Mesendoderm (in vitro differentiated cells): ENCODE results near the gene PEX14. TPM values are rescaled to one million over a fixed set of nuclear protein-coding genes. Genes with fewer than 3 reads are reported as not detected.
"Not testable (repeated sequence)": the region's sequence is repeated elsewhere in the genome, so short reads cannot be mapped to it uniquely, and the experiment has no call there.

ENCODE experiments used
- DNase-seq: peaks from one replicate; pipeline ENCODE4 v3.0.0; 2013
- H2AK5ac ChIP-seq: 2 replicates; pipeline ENCODE4 v1.6.1; 2013; ENCODE audit warnings: low read length, inconsistent platforms
- H2BK120ac ChIP-seq: 2 replicates; pipeline ENCODE4 v1.6.1; 2013; ENCODE audit warnings: low read depth, mild to moderate bottlenecking, low read length, moderate library complexity, mixed read lengths
- H2BK15ac ChIP-seq: replicated peaks from 2 replicates; pipeline ENCODE4 v1.6.1; 2013; ENCODE audit warnings: low read depth, mild to moderate bottlenecking, moderate library complexity
- H2BK5ac ChIP-seq: 2 replicates; pipeline ENCODE4 v1.6.1; 2013; ENCODE audit warnings: low read length, inconsistent platforms
- H3K18ac ChIP-seq: 2 replicates; pipeline ENCODE4 v1.6.1; 2013; ENCODE audit warnings: mild to moderate bottlenecking, low read length, mixed read lengths
- H3K23ac ChIP-seq: one replicate; pipeline ENCODE4 v1.6.1; 2013; ENCODE audit warnings: low read length
- H3K27ac ChIP-seq: 2 replicates; pipeline ENCODE4 v1.5.1; 2013; ENCODE audit warnings: low read depth, mild to moderate bottlenecking, inconsistent platforms, low read length, moderate library complexity
- H3K27me3 ChIP-seq: 2 replicates; pipeline ENCODE4 v1.6.1; 2013; ENCODE audit warnings: low read length, control low read depth, mild to moderate bottlenecking, inconsistent platforms; ENCODE audit not compliant: insufficient read depth, poor library complexity
- H3K36me3 ChIP-seq: 2 replicates; pipeline ENCODE4 v1.6.1; 2013; ENCODE audit warnings: low read length, inconsistent platforms; ENCODE audit not compliant: control insufficient read depth, insufficient read depth
- H3K4ac ChIP-seq: one replicate; pipeline ENCODE4 v1.6.1; 2013; ENCODE audit warnings: low read depth, mild to moderate bottlenecking, low read length, moderate library complexity
- H3K4me1 ChIP-seq: 2 replicates; pipeline ENCODE4 v1.6.1; 2013; ENCODE audit warnings: low read depth, low read length, inconsistent platforms; ENCODE audit not compliant: control insufficient read depth
- H3K4me2 ChIP-seq: 2 replicates; pipeline ENCODE4 v1.6.1; 2013; ENCODE audit warnings: low read length
- H3K4me3 ChIP-seq: 2 replicates; pipeline ENCODE4 v1.5.1; 2013; ENCODE audit warnings: mild to moderate bottlenecking, low read length
- H3K56ac ChIP-seq: one replicate; pipeline ENCODE4 v1.6.1; 2013; ENCODE audit warnings: low read length
- H3K79me1 ChIP-seq: 2 replicates; pipeline ENCODE4 v1.6.1; 2013; ENCODE audit warnings: low read length, inconsistent platforms
- H3K79me2 ChIP-seq: 2 replicates; pipeline ENCODE4 v1.6.1; 2013; ENCODE audit warnings: mild to moderate bottlenecking, low read length; ENCODE audit not compliant: control insufficient read depth, insufficient read depth
- H3K9ac ChIP-seq: 2 replicates; pipeline ENCODE4 v1.6.1; 2013; ENCODE audit warnings: low read length, inconsistent platforms
- H4K5ac ChIP-seq: one replicate; pipeline ENCODE4 v1.6.1; 2013; ENCODE audit warnings: low read length
- H4K8ac ChIP-seq: one replicate; pipeline ENCODE4 v1.6.1; 2013; ENCODE audit warnings: low read depth, mild to moderate bottlenecking, control low read depth, low read length, moderate library complexity
- WGBS: extraction: QIAGEN DNeasy Blood & Tissue Kit; methylation state at CpG from one replicate; pipeline ENCODE4 v1.1.7; 2013; ENCODE audit warnings: low lambda C conversion rate, missing lambda C conversion rate; ENCODE audit not compliant: insufficient coverage; ENCODE audit errors: extremely low coverage; 5-methylcytosine and 5-hydroxymethylcytosine counted together
- polyA plus RNA-seq, 2 experiments: library from polyadenylated mRNA; stranded (reverse); fragments of 200-250 nt; gene quantifications; one replicate each; pipeline ENCODE4 v1.2.3, GENCODE V29; 2013

The PEX14 gene, protein sequence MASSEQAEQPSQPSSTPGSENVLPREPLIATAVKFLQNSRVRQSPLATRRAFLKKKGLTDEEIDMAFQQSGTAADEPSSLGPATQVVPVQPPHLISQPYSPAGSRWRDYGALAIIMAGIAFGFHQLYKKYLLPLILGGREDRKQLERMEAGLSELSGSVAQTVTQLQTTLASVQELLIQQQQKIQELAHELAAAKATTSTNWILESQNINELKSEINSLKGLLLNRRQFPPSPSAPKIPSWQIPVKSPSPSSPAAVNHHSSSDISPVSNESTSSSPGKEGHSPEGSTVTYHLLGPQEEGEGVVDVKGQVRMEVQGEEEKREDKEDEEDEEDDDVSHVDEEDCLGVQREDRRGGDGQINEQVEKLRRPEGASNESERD
- polyA plus RNA-seq (2013, experiment 1 of 2), result 17.6 TPM
- 18.4 TPM for polyA plus RNA-seq (2013, experiment 2 of 2)

DNA sequence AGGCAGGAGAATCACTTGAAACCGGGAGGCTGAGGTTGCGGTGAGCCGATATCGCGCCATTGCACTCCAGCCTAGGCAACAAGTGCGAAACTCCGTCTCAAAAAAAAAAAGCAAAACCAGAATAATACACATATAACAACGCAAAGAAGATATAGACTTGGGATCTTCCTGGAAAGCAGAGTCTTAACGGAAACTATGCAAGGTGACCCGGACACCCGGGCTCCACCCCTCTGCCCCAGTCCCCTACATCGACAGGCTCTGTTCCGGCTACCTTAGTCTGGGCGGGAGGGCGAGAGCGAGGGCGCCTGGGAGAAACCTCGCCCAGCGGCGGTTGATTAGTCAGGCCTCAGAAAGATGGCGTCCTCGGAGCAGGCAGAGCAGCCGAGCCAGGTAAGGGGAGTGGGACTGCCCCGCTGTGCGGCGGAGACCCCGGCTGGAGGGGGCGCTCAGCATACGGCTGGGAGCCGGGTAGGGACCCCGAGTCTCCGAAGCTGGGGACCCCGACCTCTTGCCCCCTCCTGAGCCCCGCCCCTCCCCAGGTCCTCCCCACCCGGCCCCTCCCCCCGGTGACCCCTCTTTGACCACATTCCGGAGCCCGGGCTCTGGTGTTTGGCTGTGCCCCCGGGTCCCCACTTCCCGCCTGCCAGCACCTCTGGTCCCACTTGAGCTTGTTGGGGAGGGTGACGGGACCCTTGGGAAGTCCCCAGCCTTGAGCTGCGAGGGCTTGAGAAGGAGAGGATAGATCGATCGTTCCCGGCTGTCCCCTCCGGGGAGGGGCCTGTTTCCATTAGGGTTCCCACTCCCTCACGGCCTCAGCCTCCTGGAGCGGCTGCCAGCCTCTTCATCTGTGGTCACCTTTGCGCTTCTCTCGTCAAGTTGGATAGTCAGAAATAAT lies at the start of gene PEX14:
PEX14 (plus strand) TSS at position 338 of the 895 bp plus-strand sequence; CDS start at position 355, 17 bp downstream.
- Histone ChIP-seq H3K4ac (peak within 1 kb of the TSS; percentile 76), H3K56ac (peak within 1 kb of the TSS; percentile 92), H2BK5ac (no peak within 1 kb of the TSS), H4K5ac (no peak within 1 kb of the TSS), H3K4me1 (peaks cover 2% of the 10 kb centered on the region), H3K4me3 (peak within 1 kb of the TSS; percentile 83), H3K27me3 (no peaks in the 10 kb centered on the region), H3K9ac (peak within 1 kb of the TSS; percentile 92), H2BK15ac (no peak within 1 kb of the TSS), H3K36me3 (no peaks in the 10 kb centered on the region), H3K18ac (peak within 1 kb of the TSS; percentile 54), H3K27ac (no peak within 1 kb of the TSS), H3K79me1 (peaks cover 11% of the 10 kb centered on the region), H3K23ac (peak within 1 kb of the TSS; percentile 33), H2BK120ac (peak within 1 kb of the TSS; percentile 31), H2AK5ac (no peak within 1 kb of the TSS), H3K79me2 (peaks cover 29% of the 10 kb centered on the region), H4K8ac (no peak within 1 kb of the TSS), H3K4me2 (peak within 1 kb of the TSS; percentile 87)
- DNase-seq, result peak; percentile 96
- no CpG with 5 or more reads among the region's 50 CpGs for WGBS

DNA sequence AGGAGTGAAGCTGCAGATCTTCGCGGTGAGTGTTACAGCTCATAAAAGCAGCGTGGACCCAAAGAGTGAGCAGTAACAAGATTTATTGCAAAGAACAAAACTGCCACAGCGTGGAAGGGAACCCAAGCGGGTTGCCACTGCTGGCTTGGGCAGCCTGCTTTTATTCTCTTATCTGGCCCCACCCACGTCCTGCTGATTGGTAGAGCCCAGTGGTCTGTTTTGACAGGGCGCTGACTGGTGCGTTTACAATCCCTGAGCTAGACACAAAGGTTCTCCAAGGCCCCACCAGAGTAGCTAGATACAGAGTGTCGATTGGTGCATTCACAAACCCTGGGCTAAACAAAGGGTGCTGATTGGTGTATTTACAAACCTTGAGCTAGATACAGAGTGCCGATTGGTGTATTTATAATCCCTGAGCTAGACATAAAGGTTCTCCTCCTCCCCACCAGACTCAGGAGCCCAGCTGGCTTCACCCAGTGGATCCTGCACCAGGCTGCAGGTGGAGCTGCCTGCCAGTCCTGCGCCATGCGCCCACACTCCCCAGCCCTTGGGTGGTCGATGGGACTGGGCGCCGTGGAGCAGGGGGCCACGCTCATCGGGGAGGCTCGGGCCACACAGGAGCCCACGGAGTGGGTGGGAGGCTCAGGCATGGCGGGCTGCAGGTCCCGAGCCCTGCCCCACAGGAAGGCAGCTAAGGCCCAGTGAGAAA lies 48.8 kb upstream of the PEX14 start:
- not testable (repeated sequence) for H3K56ac ChIP-seq, H2AK5ac ChIP-seq, H3K18ac ChIP-seq, H3K27ac ChIP-seq, H4K8ac ChIP-seq, H3K36me3 ChIP-seq, H3K4me2 ChIP-seq, H3K79me2 ChIP-seq, H2BK5ac ChIP-seq, H3K79me1 ChIP-seq, H3K27me3 ChIP-seq, H3K4me1 ChIP-seq, H3K23ac ChIP-seq, H3K4me3 ChIP-seq, DNase-seq, H3K9ac ChIP-seq, H3K4ac ChIP-seq, H4K5ac ChIP-seq, H2BK120ac ChIP-seq, H2BK15ac ChIP-seq
- WGBS, result no CpG with 5 or more reads among the region's 21 CpGs

DNA sequence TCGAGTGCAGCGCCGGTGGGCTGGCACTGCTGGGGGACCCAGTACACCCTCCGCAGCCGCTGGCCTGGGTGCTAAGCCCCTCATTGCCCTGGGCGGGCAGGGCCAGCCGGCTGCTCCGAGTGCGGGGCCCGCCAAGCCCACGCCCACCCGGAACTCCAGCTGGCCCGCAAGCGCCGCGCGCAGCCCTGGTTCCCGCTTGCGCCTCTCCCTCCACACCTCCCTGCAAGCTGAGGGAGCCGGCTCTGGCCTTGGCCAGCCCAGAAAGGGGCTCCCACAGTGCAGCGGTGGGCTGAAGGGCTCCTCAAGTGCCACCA lies 48.3 kb upstream of the PEX14 start:
- DNase-seq, H3K56ac ChIP-seq, H3K4ac ChIP-seq, H3K18ac ChIP-seq, H2BK15ac ChIP-seq, H3K9ac ChIP-seq, H3K4me1 ChIP-seq, H3K79me1 ChIP-seq, H2AK5ac ChIP-seq, H3K27me3 ChIP-seq, H3K79me2 ChIP-seq, H3K4me3 ChIP-seq, H2BK120ac ChIP-seq, H2BK5ac ChIP-seq, H3K4me2 ChIP-seq, H4K5ac ChIP-seq, H3K23ac ChIP-seq, H4K8ac ChIP-seq, H3K36me3 ChIP-seq, H3K27ac ChIP-seq: not testable (repeated sequence)
- no CpG with 5 or more reads among the region's 21 CpGs for WGBS

DNA sequence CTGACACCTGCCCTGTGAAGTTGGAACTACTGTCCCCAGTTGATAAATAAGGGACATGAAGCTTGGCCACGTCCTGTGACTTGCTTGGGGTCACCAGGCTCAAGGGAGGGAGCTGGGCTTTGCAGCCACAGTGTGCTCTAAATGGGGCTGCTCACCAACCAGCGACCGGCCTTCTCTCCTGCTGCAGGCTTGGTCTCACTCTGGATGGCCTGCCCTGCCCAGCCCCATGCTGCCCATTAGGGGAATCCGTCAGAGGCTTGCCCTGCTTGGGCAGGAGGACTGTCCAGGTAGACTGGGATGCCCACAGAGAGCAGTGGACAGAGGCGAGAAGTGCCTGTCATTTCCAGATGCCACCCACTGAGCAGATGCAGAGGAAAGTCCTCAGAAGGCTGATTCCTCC lies 45.8 kb upstream of the PEX14 start:
- Histone ChIP-seq H3K4me1 (peaks cover 2% of the 10 kb centered on the region), H2BK5ac (no peak overlapping the region), H2BK120ac (no peak overlapping the region), H3K79me1 (no peaks in the 10 kb centered on the region), H2AK5ac (no peak overlapping the region), H3K27ac (no peak overlapping the region), H3K9ac (no peak overlapping the region), H2BK15ac (no peak overlapping the region), H3K79me2 (no peaks in the 10 kb centered on the region), H3K36me3 (no peaks in the 10 kb centered on the region), H3K18ac (no peak overlapping the region), H3K27me3 (no peaks in the 10 kb centered on the region), H3K23ac (no peak overlapping the region), H3K56ac (peak overlapping the region; percentile 11), H3K4ac (no peak overlapping the region), H3K4me3 (no peak overlapping the region), H4K5ac (no peak overlapping the region), H4K8ac (no peak overlapping the region), H3K4me2 (no peak overlapping the region)
- WGBS, result no CpG with 5 or more reads among the region's 5 CpGs
- DNase-seq, result no peak

DNA sequence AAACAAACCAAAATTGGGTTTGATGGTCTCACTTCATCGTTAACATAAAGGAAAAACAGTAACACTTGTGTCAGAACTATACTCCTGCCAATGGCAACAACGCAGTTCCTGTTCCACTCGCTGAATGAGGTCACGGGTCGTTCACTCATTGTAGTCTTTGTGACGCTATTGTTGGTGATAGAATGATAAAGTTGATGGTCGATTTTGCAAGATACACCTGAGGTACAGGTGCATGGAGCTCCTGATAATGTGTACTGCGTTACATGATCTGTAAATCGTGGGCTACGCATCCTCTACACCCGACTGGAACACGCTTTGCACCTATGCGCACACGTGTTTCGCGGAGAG lies 44.9 kb upstream of the PEX14 start:
- Histone ChIP-seq H3K4me1 (peaks cover 2% of the 10 kb centered on the region), H2AK5ac (peak overlapping the region; percentile 6), H3K23ac (peak overlapping the region; percentile 10), H2BK120ac (no peak overlapping the region), H3K4me2 (peak overlapping the region; percentile 53), H3K18ac (no peak overlapping the region), H3K9ac (peak overlapping the region; percentile 74), H4K8ac (no peak overlapping the region), H2BK5ac (no peak overlapping the region), H3K79me2 (no peaks in the 10 kb centered on the region), H3K4ac (no peak overlapping the region), H2BK15ac (no peak overlapping the region), H3K56ac (peak overlapping the region; percentile 92), H3K4me3 (no peak overlapping the region), H3K36me3 (no peaks in the 10 kb centered on the region), H4K5ac (no peak overlapping the region), H3K27ac (no peak overlapping the region), H3K79me1 (no peaks in the 10 kb centered on the region), H3K27me3 (no peaks in the 10 kb centered on the region)
- DNase-seq, result no peak
- no CpG with 5 or more reads among the region's 16 CpGs for WGBS
